Activated CD4-positive, CD25-positive, alpha-beta regulatory T cell (primary cell): ENCODE results near the gene STK38L.

Experiments used
- DNase-seq, 4 experiments: peaks; one replicate each; lab custom pipeline; 2025; lab: John Stamatoyannopoulos, UW

STK38L gene

DNA sequence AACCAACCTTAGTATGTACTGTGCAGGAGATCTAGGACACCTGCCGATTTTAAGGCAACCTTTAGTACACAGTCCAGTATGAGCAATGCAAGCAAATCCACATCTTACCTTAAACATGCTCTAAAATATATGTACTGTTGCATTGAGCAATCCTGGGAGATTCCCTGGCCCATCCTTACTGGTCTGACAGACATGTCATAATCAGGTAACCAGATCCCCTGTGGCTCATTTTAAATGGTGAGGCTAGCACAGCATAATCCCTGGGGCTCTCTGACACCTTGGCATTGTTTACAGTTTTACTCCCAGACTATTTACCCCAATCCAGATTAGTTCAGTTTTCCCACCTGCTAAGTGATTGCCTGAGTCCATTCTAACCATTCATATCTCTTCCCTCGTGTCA lies 103.7 kb downstream of the STK38L start:
- DNase-seq = no peak

DNA sequence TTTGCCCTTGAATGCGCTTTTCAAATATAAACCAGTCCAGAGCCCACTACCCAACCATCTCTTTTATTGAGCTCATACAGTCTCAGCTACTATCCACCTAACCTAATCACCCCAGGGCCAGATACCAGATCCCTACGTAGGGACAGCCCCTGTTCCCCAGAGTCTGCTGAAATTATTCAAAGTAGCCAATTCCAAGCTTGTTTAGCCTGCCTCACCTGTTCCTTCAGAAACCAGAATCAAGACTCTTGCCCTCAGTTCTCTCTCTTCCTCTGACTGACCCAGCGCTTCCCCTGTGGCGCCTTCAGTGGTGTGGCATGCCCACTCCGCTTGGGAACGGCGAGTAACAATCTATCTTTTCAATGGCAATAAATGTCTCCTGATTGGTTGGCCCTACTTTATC lies 107.4 kb downstream of the STK38L start:
- no peak for DNase-seq

DNA sequence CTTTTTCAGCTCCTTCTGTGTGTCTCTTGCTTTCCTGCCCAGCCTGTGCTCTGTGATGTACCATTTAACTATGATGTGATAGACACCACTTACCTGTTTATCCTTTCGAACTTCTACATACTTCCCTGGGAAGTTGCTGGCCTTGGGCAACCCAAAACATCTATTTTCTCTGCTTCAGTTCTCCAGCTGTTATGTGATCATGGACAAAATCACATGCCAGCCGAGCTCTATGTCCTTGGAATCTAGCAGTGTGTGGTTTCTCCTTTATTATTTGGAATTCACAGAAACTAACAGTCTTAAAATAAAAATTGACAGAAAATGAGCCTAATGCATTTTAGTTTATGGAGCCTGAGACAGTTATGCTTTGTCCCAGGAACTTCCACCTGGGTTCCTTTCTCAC lies 111.4 kb downstream of the STK38L start:
- DNase-seq = no peak

DNA sequence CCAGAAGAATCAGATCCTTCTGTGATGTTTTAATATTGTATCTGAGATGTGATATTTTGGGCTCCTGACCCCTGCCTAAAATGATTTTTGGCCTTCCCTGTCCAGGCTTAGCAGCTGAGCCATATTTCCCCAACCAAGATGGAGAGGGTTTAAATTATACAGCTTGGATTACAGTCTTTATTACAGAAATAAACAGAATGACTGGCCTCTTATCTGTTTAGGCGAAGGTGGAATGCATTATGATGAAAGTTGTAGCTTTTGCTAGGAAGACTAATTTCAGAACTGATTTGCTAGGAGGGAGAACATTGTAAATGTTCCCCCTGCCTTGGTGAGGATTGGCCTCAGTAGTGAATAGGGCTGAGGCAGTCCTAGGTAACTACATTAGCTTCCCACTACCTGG lies 111.9 kb downstream of the STK38L start:
- no peak for DNase-seq

DNA sequence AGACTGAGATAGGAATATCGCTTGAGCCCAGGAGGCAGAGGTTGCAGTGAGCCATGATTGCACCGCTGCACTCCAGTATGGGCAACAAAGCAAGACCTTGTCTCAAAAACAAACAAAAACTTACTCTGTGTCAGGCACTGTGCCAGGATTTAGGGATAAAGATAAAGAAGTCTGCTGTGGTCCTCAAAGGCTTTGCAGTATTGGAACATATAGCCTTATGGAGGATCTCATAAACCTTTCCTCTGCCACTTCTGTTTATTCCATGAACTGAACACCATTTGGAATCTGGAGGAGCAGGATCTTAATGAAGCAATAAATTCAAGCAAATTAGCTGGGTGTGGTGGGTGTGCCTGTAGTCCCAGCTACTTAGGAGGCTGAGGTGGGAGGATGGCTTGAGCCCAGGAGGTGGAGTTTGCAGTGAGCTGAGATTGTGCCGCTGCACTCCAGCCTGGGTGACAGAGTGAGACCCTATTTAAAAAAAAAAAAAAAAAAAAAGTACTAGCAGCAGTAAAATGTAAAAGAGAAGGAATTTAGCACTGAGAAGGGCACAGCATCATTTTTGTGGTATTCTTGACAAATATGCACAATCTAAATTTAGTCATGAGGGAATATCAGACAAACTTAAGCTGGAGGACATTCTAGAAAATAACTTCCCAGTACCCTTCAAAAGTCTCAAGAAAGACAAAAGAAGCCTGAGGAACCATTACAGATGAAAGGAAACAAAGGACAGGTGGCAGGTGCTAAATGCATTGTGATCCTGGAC lies 115.7 kb downstream of the STK38L start:
- DNase-seq = no peak

DNA sequence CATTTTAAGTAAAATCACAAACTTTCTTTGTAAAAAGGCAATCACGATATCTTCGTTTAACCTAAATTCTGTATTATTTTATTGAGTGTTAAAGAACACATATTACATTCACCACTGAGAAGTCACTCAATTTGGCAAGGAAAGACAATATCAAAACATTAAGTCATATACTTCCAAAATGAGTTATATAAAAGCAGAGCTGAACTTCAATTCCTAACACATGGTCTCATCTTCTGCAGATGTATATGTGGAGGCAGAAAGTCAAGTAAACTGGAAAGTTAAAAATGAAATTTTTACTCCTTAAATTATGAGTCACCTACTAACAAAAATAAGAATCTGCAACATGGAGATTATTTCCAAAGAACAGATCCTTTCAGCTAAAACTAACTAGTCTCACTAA lies 117.3 kb downstream of the STK38L start:
- no peak for DNase-seq

DNA sequence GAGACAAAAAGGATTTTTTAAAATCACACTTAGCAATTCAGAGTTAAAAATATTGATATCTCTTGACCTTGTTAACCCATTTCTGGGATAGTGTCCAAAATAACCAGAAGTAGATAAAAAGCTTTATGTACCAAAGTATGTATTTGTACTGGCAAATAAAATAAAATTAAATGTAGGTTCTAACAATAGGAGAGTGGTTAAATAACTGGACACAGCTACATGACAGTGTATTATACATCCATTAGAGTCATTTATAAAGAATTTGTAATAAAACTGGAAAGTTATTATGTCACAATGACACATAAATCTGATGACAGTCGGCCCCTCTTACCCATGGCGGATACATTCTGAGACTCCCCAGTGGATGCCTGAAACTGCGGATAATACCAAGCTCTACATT lies 122.5 kb downstream of the STK38L start:
- DNase-seq = no peak

DNA sequence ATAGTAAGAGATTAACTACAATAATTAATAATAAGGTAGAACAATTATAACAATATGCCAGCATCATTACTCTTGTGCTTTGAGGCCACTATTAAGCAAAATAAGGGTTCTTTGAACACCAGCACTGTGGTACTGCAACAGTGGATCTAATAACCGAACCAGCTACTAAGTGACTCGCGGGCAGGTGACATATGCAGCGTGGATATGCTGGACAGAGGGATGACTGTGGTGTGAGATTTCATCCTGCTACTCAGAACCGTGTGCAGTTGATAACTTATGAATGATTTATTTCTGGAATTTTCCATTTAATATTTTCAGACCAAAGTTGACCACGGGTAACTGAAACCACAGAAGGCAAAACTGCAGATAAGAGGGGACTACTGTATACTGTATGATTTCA lies 123.0 kb downstream of the STK38L start:
- no peak for DNase-seq
